HUDEP-2 (cell line): ENCODE results near the gene UBE4B.
A peak's percentile ranks its signal among the peaks of the same experiment; 100 is the strongest.
"Not testable (repeated sequence)": the region's sequence is repeated elsewhere in the genome, so short reads cannot be mapped to it uniquely, and the experiment has no call there.

Experiments
- DNase-seq, 76 experiments: peaks; one replicate each; lab custom pipeline; 2025; ENCODE audit not compliant: unreplicated experiment in 76 of 76; lab: John Stamatoyannopoulos, UW

Gene UBE4B

GRCh38 chr1:10032590-10033358 lies at the start of gene UBE4B:
UBE4B (plus strand) TSS chr1:10032958; CDS start chr1:10033671, 713 bp downstream.
- peak; percentile 45 to 98 (median 95) for DNase-seq

- no peak for DNase-seq
Measured at GRCh38 chr1:9984253-9984652, 48.5 kb upstream of the UBE4B start.

DNA sequence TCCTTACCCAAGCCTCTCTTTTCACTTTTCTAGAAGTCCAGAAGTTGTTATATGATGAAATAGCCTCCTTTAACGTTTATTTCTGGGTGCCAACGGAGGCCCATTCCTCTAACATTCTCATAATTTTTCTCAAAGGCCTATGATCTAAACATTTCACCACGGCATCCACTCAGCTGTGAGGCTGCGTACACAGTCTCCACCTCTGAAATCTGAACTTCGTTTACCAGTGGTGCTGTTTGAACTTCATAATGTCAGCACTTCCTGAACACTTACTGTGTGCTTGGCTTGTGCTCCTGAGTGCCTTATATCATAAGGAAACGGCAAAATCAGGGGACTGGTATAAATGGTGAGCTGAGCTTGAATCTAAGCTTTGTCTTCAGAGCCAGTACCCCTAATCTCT lies 47.8 kb upstream of the UBE4B start:
- DNase-seq = no peak

GRCh38 chr1:9989773-9990172 lies 43.0 kb upstream of the UBE4B start:
- no peak for DNase-seq

DNA sequence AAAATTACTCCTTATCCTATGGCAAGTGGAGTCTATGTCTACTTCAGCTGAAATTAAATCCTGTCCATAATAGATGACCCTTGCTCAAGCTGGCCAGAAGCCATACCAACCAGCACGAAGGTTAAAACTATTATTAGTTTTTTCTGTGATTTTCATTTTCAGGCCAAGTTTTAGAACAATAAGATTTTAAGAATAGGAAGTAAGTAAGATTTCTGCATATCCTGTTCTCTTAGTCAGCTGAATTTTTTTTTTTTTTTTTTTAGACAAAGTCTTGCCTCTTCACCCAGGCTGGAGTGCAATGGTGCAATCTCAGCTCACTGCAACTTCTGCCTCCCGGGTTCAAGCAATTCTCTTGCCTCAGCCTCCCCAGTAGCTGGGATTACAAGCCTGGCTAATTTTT lies 41.8 kb upstream of the UBE4B start:
- DNase-seq = no peak

DNA sequence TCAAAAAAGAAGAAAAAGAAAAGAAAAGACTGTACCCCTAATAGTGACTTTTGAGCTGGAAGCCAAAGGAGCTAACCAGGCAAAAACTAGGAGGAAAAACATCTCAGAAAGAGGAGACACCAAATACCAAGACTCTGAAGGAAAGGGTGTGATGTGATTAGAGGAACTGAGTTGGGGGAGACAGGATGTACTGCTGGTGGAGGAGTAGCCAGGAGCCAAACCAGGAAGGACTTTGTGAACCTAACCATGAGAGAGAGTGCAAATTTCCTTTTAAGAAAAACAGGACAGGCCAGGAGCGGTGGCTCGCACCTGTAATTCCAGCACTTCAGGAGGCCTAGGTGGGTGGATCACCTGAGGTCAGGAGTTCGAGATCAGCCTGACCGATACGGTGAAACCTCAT lies 39.8 kb upstream of the UBE4B start:
- no peak for DNase-seq

- no peak for DNase-seq
Measured at GRCh38 chr1:9993561-9994075, 39.1 kb upstream of the UBE4B start.

DNA sequence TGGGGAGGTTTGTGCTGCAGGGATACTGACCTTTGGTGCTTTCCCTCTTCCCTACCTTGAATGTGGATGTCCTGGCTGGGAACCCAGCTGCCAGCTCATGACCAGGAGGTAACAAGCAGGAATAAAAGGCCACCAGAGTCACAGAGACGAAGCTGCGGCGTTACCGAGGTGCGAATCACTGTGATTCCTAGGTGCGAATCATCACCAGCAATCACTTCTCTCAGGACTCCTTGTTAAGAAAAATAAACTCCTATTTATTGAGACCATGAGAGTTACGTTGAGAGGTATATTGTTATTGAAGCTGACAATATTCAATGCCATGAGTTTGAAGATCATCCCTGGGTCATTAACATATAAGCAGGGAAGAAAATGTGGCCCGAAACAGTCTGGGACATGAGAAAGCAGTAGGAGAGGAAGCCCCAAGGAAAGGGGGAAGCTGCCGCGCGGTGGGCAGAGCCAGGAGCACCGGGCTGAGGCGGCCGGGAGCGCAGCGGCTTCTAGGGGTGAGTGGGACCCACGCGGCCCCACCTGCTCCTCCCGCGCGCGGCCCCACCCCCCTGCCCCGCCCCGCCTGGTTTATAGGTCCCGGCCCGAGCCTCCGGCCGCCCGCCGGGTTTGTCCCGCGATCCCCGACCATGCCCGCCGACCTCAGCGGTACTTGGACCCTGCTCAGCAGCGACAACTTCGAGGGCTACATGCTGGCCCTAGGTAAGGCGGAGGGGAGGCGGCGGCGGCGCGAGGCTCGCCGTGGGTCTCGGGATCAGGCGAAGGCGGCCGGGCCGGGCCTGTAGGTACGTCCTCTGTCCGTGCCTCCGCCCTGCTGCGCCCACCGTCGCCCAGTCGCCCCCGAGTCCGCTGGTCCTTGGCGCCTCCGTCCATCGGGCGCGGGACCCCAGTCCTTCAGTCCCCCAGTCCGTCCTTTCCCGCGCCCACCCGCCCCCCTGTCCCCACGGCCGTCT lies 35.9 kb upstream of the UBE4B start, which contains the start of gene RBP7:
TSS of gene RBP7 (plus strand) at position 605 of the 959 bp plus-strand sequence. CDS start at position 636, 31 bp downstream.
- DNase-seq = no peak

GRCh38 chr1:10001016-10001665 lies 31.6 kb upstream of the UBE4B start:
- no peak for DNase-seq

DNA sequence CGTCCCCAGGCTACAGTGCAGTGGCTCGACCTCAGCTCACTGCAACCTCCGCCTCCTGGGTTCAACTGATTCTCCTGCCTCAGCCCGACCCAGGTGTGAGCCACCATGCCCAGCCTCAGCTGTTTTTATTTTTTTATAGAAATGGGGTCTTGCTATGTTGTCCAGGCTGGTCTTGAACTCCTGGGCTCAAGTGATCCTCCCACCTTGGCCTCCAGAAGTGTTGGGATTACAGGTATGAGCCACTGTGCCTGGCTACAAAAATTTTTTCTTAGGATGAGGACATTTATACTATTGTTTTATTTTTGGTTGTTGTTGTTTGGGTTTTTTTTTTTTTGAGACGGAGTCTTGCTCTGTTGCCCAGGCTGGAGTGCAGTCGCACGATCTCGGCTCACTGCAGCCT lies 27.5 kb upstream of the UBE4B start:
- DNase-seq = not testable (repeated sequence)

DNA sequence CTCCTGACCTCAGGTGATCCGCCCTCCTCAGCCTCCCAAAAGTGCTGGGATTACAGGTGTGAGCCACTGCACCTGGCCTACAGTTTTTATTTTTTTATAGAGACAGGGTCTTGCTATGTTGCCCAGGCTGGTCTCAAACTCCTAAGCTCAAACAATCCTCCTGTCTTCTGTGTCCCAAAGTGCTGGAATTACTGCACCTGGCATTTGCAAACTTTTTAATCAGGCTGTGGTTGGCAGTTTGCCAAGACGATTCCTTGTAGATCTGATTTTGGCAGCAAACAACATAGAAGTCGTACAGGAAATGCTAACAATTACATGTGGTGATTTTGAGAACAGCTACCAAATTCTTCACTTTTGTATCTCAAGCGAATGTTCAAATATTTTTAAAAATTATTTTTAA lies 25.6 kb upstream of the UBE4B start:
- DNase-seq = no peak

DNA sequence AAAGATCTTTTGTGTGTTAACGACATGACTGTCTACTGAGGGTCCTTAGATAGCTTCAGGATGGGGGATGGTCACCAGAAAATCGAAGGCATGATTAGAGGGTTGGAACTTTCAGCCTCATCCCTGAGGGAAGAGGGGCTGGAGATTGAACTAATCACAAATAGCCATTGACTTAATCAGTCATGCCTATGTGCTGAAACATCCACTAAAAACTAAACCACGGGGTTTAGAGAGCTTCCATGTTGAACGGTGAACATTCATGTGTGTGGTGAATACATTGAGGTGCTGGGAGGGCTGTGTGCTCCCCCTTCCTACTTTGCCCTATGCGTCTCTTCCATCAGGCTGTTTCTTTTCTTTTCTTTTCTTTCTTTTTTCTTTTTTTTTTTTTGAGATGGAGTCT lies 18.7 kb upstream of the UBE4B start:
- no peak for DNase-seq

GRCh38 chr1:10019561-10019960 lies 13.2 kb upstream of the UBE4B start:
- DNase-seq = no peak

- no peak for DNase-seq
Measured at GRCh38 chr1:10020086-10020485, 12.7 kb upstream of the UBE4B start.

- DNase-seq = not testable (repeated sequence)
Measured at GRCh38 chr1:10020678-10021077, 12.1 kb upstream of the UBE4B start.

DNA sequence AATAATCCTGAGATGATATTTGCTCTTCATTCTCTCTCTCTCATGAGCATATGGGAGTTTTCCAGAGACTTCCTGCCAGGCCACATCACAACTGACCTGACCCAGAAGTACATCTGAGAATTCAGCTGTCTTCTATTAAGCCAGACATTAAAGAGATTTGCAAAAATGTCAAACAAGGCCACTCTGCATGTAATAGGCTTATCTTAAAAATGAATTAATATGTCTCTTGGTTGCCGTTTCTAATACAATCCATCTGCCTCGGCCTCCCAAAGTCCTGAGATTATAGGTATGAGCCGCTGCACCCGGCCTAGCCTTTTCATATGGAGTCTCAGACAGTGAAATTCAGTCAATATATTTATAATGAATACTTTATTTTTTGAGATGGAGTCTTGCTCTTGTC lies 10.8 kb upstream of the UBE4B start:
- not testable (repeated sequence) for DNase-seq

DNA sequence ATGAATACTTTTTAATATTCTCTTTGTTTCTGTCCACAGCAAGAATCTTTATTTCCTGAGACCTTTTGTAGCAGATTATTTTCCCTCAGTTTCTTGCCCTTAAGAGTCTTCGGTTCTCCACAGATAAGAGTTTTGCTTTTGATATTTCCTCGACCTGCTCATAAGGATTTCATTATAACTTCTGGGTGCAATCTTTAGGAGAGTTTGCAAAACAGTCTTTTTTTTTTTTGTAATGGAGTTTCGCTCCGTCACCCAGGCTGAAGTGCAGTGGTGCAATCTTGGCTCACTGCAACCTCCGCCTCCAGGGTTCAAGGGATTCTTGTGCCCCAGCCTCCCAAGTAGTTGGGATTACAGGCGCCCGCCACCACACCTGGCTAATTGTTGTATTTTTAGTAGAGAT lies 10.1 kb upstream of the UBE4B start:
- DNase-seq = no peak

- no peak for DNase-seq
Measured at GRCh38 chr1:10025354-10025753, 7.4 kb upstream of the UBE4B start.

DNA sequence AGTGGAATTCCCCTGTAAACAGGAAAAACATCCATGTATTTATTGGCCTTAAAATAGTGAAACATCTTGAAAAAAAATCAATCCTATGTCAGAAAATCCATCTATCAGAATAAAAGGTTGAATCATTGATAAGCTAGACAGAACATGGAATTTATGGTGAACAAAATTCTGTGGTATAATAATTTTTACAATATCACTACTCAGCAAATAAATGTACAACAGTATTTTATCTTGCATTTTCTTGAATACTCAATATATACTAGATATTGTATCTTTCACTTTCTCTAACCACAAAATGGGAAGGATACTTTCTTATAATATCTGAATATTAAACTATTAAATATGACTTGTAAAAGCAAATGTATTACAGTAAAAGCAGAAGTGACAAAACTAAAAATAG lies 5.7 kb upstream of the UBE4B start:
- no peak for DNase-seq

DNA sequence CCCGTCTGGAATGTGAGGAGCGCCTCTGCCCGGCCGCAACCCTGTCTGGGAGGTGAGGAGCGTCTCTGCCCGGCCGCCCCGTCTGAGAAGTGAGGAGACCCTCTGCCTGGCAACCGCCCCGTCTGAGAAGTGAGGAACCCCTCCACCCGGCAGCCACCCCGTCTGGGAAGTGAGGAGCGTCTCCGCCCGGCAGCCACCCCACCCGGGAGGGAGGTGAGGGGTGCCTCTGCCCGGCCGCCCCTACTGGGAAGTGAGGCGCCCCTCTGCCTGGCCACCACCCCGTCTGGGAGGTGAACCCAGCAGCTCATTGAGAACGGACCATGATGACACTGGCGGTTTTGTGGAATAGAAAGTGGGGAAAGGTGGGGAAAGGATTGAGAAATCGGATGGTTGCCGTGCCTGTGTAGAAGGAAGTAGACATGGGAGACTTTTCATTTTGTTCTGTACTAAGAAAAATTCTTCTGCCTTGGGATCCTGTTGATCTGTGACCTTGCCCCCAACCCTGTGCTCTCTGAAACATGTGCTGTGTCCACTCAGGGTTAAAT lies 3.7 kb upstream of the UBE4B start:
- DNase-seq = not testable (repeated sequence)

GRCh38 chr1:10031461-10031860 lies 1.3 kb upstream of the UBE4B start:
- no peak for DNase-seq
